Mammary epithelial cell (primary cell): ENCODE data around the gene IRAK4.

Experiments
- CTCF ChIP-seq, 2 donors: IDR thresholded peaks in 1 of 2; conservative IDR thresholded peaks in 1 of 2; 2 replicates each; pipeline ENCODE4 v1.5.1; 2011 to 2012; ENCODE audit warnings: inconsistent platforms in 2 of 2, low read length in 2 of 2, mild to moderate bottlenecking in 2 of 2, control low read depth in 1 of 2, low read depth in 1 of 2; ENCODE audit not compliant: insufficient read depth in 1 of 2; ENCODE audit errors: extremely low read depth in 1 of 2
- EZH2 ChIP-seq: IDR thresholded peaks from 2 replicates; pipeline ENCODE4 v1.6.1; 2012; ENCODE audit warnings: low read length, inconsistent platforms, borderline replicate concordance

- TF ChIP-seq CTCF (conservative IDR thresholded peaks at IDR 0.05 in 1 of 2, IDR thresholded peaks at IDR 0.05 in 1 of 2; ENCODE audit: extremely low read depth in 1 of 2, insufficient read depth in 1 of 2, low read depth in 1 of 2, low read length in 2 of 2) (no peak), EZH2 (no peak)
Observed at GRCh38 chr12:43723134-43723533, 35.6 kb upstream of the IRAK4 start.
